GM12878 (cell line): ENCODE results near the gene ARFRP1. TPM values are rescaled to one million over a fixed set of nuclear protein-coding genes. Genes with fewer than 3 reads are reported as not detected.

Experiments used
- BCL3 ChIP-seq: IDR thresholded peaks from 2 replicates; pipeline ENCODE4 v1.6.1; 2011; ENCODE audit warnings: borderline replicate concordance, low read depth, mild to moderate bottlenecking, moderate library complexity, low read length; ENCODE audit not compliant: insufficient read depth, poor library complexity, severe bottlenecking
- BHLHE40 ChIP-seq, 2 experiments: fragments of 450-650 bp in 1 of 2; IDR thresholded peaks; 2 replicates each; pipeline ENCODE4 v1.6.1; 2011 to 2017; ENCODE audit warnings: low read depth in 2 of 2, borderline replicate concordance in 1 of 2, improper control_type of control experiment in 1 of 2, low read length in 1 of 2, mild to moderate bottlenecking in 1 of 2
- DPF2 ChIP-seq: fragments of 450-650 bp; IDR thresholded peaks from 2 replicates; pipeline ENCODE4 v1.6.1; 2017; ENCODE audit warnings: mild to moderate bottlenecking
- ELK1 ChIP-seq: IDR thresholded peaks from 2 replicates; pipeline ENCODE4 v1.6.1; 2012; ENCODE audit warnings: low read depth, low read length, improper control_type of control experiment
- HCFC1 ChIP-seq: fragments of 150-350 bp; IDR thresholded peaks from 2 replicates; pipeline ENCODE4 v1.6.1; 2014; ENCODE audit warnings: low read length
- IKZF2 ChIP-seq, 2 experiments: fragments of 450-650 bp; IDR thresholded peaks; 2 replicates each; pipeline ENCODE4 v1.6.1; 2017; ENCODE audit warnings: mild to moderate bottlenecking in 2 of 2, moderate library complexity in 2 of 2
- IRF4 ChIP-seq: IDR thresholded peaks from 2 replicates; pipeline ENCODE4 v1.6.1; 2011; ENCODE audit warnings: low read depth, low read length
- JUNB ChIP-seq: IDR thresholded peaks from 2 replicates; pipeline ENCODE4 v1.6.1; 2016; ENCODE audit warnings: antibody characterized with exemption, mild to moderate bottlenecking
- JUND ChIP-seq: IDR thresholded peaks from 2 replicates; pipeline ENCODE4 v1.6.1; 2012; ENCODE audit warnings: low read depth, mild to moderate bottlenecking, low read length, improper control_type of control experiment, moderate library complexity
- MAX ChIP-seq: IDR thresholded peaks from 2 replicates; pipeline ENCODE4 v1.6.1; 2012; ENCODE audit warnings: low read depth, low read length, improper control_type of control experiment
- NFYA ChIP-seq: IDR thresholded peaks from 2 replicates; pipeline ENCODE4 v1.6.1; 2011; ENCODE audit warnings: low read depth, mild to moderate bottlenecking, low read length, improper control_type of control experiment, borderline replicate concordance
- NFYB ChIP-seq: IDR thresholded peaks from 2 replicates; pipeline ENCODE4 v1.6.1; 2011; ENCODE audit warnings: low read depth, mild to moderate bottlenecking, low read length, improper control_type of control experiment, moderate library complexity; ENCODE audit not compliant: insufficient read depth
- NRF1 ChIP-seq: conservative IDR thresholded peaks from 2 replicates; pipeline ENCODE4 v1.6.1; 2011; ENCODE audit warnings: mild to moderate bottlenecking, low read depth, low read length, improper control_type of control experiment
- POLR2A ChIP-seq: IDR thresholded peaks from 2 replicates; pipeline ENCODE4 v1.6.1; 2011; ENCODE audit warnings: low read depth, mild to moderate bottlenecking, low read length
- RUNX3 ChIP-seq: IDR thresholded peaks from 2 replicates; pipeline ENCODE4 v1.6.1; 2012; ENCODE audit warnings: low read length, inconsistent platforms
- SIN3A ChIP-seq: IDR thresholded peaks from 2 replicates; pipeline ENCODE4 v1.6.1; 2012; ENCODE audit warnings: low read depth, low read length, improper control_type of control experiment
- SUPT20H ChIP-seq: IDR thresholded peaks from 2 replicates; pipeline ENCODE4 v1.6.1; 2011; ENCODE audit warnings: low read depth, mild to moderate bottlenecking, low read length, moderate library complexity, borderline replicate concordance; ENCODE audit not compliant: control insufficient read depth
- TCF3 ChIP-seq: IDR thresholded peaks from 2 replicates; pipeline ENCODE4 v1.6.1; 2012; ENCODE audit warnings: low read depth, mild to moderate bottlenecking, low read length, borderline replicate concordance; ENCODE audit not compliant: insufficient read depth
- WRNIP1 ChIP-seq: IDR thresholded peaks from 2 replicates; pipeline ENCODE4 v1.6.1; 2011; ENCODE audit warnings: low read depth, low read length, improper control_type of control experiment, borderline replicate concordance
- ZBED1 ChIP-seq: IDR thresholded peaks from 2 replicates; pipeline ENCODE4 v1.6.1; 2016; ENCODE audit warnings: borderline replicate concordance
- ZZZ3 ChIP-seq: IDR thresholded peaks from 2 replicates; pipeline ENCODE4 v1.6.1; 2011; ENCODE audit warnings: low read depth; ENCODE audit not compliant: control insufficient read depth, insufficient read length
- polyA plus RNA-seq, 11 experiments: library from polyadenylated mRNA; depleted of rRNA in 4 of 11; unstranded in 6 of 11; stranded (reverse) in 5 of 11; fragments of >200 nt; fragmentation: Nextera tagmentation in 4 of 11; fragmentation: Illumina TruSeq in 1 of 11; extraction: Ambion mirVana in 4 of 11; extraction: Trizol in 1 of 11; gene quantifications; 1 replicate in 1 of 11; 2 replicates in 10 of 11; pipeline versions ENCODE4 v1.2.1 to v1.2.3, GENCODE V29; 2011 to 2016; ENCODE audit warnings: inconsistent platforms in 2 of 11, missing spikeins in 2 of 11, low read depth in 1 of 11
- total RNA-seq, 4 experiments: library from RNA; depleted of rRNA in 3 of 4; stranded (reverse); fragments of >200 nt in 3 of 4; fragmentation: Illumina TruSeq in 1 of 4; extraction: Trizol in 1 of 4; gene quantifications; 2 replicates each; pipeline versions ENCODE4 v1.2.1 to v1.2.3, GENCODE V29; 2013 to 2021
- TF ChIP-seq, protein P1 (sequence below): fragments of 450-650 bp; IDR thresholded peaks from 2 replicates; pipeline ENCODE4 v1.6.1; 2016; ENCODE audit warnings: mild to moderate bottlenecking, moderate library complexity, borderline replicate concordance

Gene ARFRP1
- total and polyA plus RNA-seq, 10 of the 15 experiments (the other 5 are each of a cell fraction or from before 2014, with no cell fraction given), result 0.37 to 71.7 (median 34.6) TPM

DNA sequence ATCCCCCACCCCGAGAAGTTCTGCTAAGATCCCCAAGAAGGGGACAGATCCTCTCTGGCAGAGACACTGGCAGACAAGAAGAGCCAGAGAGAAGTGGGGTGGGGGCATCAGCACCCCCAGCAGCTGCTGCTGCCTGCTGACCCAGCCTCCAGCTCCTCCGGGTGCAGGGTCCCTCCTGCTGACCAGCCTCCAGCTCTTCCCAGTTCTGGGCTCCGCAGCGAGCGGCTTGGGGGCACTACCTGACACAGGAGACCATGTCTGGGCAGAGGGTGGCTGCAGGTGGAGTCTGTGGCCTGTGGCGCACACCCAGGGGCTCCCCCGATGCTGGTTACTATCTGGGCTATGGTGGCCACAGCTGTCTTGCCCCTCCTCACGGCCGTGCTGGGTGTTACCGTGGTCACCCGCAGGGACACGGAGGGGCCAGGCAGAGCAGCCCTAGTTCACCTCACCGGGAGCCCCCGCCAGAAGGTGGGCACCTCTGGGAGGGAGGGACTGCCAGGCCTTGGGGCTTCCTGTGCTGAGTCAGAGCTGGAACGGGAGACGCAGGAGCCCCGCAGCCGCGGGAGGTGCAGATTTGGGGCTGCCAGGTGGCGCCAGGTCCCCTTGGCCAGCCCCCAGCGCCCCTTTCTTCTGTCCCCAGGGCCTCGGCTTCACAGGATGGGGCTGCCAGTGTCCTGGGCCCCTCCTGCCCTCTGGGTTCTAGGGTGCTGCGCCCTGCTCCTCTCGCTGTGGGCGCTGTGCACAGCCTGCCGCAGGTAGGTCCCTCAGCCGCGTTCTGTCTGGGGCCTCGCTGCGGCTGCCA lies 29.3 kb upstream of the ARFRP1 start (continued):
- TF ChIP-seq, protein P1, sequence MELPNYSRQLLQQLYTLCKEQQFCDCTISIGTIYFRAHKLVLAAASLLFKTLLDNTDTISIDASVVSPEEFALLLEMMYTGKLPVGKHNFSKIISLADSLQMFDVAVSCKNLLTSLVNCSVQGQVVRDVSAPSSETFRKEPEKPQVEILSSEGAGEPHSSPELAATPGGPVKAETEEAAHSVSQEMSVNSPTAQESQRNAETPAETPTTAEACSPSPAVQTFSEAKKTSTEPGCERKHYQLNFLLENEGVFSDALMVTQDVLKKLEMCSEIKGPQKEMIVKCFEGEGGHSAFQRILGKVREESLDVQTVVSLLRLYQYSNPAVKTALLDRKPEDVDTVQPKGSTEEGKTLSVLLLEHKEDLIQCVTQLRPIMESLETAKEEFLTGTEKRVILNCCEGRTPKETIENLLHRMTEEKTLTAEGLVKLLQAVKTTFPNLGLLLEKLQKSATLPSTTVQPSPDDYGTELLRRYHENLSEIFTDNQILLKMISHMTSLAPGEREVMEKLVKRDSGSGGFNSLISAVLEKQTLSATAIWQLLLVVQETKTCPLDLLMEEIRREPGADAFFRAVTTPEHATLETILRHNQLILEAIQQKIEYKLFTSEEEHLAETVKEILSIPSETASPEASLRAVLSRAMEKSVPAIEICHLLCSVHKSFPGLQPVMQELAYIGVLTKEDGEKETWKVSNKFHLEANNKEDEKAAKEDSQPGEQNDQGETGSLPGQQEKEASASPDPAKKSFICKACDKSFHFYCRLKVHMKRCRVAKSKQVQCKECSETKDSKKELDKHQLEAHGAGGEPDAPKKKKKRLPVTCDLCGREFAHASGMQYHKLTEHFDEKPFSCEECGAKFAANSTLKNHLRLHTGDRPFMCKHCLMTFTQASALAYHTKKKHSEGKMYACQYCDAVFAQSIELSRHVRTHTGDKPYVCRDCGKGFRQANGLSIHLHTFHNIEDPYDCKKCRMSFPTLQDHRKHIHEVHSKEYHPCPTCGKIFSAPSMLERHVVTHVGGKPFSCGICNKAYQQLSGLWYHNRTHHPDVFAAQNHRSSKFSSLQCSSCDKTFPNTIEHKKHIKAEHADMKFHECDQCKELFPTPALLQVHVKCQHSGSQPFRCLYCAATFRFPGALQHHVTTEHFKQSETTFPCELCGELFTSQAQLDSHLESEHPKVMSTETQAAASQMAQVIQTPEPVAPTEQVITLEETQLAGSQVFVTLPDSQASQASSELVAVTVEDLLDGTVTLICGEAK, result no peak
- peak; percentile 53 for TF ChIP-seq DPF2
- no peak for TF ChIP-seq NRF1
- TF ChIP-seq TCF3, result peak; percentile 82; the same call in 1 of the 2 replicates
- 0 out of 4 replicates have a peak, but pooled peaks have one; percentile 4 to 50 for TF ChIP-seq BHLHE40 (IDR thresholded peaks at IDR 0.05; ENCODE audit: borderline replicate concordance in 1 of 2, low read depth in 2 of 2, low read length in 1 of 2)
- peak; percentile 61; the same call in 1 of the 2 replicates for TF ChIP-seq IRF4
- TF ChIP-seq HCFC1, result no peak
- TF ChIP-seq ZBED1, result no peak
- TF ChIP-seq JUND, result no peak
- peak; percentile 60 for TF ChIP-seq JUNB
- TF ChIP-seq BCL3, result peak; percentile 60
- no peak for TF ChIP-seq ZZZ3
- peak; percentile 50 for TF ChIP-seq RUNX3
- no peak for TF ChIP-seq SIN3A
- no peak for TF ChIP-seq NFYB
- TF ChIP-seq WRNIP1, result no peak
- TF ChIP-seq IKZF2 (IDR thresholded peaks at IDR 0.05), result peak in 1 of 2 experiments; percentile 39; a peak in 1 of 4 replicates
- peak; percentile 47; the same call in 1 of the 2 replicates for TF ChIP-seq POLR2A
- no peak for TF ChIP-seq ELK1
- no peak for TF ChIP-seq MAX
- no peak for TF ChIP-seq SUPT20H
- TF ChIP-seq NFYA, result no peak
